ENCODE measurements around the gene SLC7A5.

The SLC7A5 gene

GRCh38 chr16:87848676-87849345 is 20.5 kb downstream of the SLC7A5 start:
- POLR2A ChIA-PET: interaction anchor here (1.0 kb wide), 1 partner anchor 21 kb away, joined by 5 read pairs; the partner anchor contains the start of gene SLC7A5
- no peak overlapping the region for H3K4me3 ChIP-seq (ENCODE audit: low read depth, low read length)
- no peak for TF ChIP-seq CTCF (IDR thresholded peaks at IDR 0.05; ENCODE audit: insufficient read depth, low read length, missing control alignments)
- CTCF ChIA-PET: interaction anchor here (0.7 to 9.1 kb wide), 25 partner anchors 7 to 92 kb away, joined by 3 to 157 read pairs (median 6); partner anchors contain the start of gene SLC7A5
- no peak for DNase-seq (ENCODE audit: low read depth, low spot score)

- H3K4me3 ChIP-seq (ENCODE audit: low read depth, low read length): no peak overlapping the region
- DNase-seq (ENCODE audit: low read depth, low spot score): no peak
- POLR2A ChIA-PET: no interaction called here
- no peak for TF ChIP-seq CTCF (IDR thresholded peaks at IDR 0.05; ENCODE audit: insufficient read depth, low read length, missing control alignments)
- CTCF ChIA-PET: interaction anchor here (0.7 to 9.1 kb wide), 8 partner anchors 9 to 57 kb away, joined by 3 to 157 read pairs (median 10); partner anchors contain the start of gene SLC7A5
Measured at GRCh38 chr16:87847785-87848675, 21.3 kb downstream of the SLC7A5 start.

- no peak overlapping the region for H3K4me3 ChIP-seq (ENCODE audit: low read depth, low read length)
- CTCF ChIA-PET: interaction anchor here (1.2 to 9.1 kb wide), 4 partner anchors 12 to 31 kb away, joined by 3 to 157 read pairs (median 10); no protein-coding TSS in a partner anchor
- DNase-seq (ENCODE audit: low read depth, low spot score): no peak
- POLR2A ChIA-PET: interaction anchor here (1.2 kb wide), 1 partner anchor 19 kb away, joined by 3 read pairs; no protein-coding TSS in a partner anchor
- TF ChIP-seq CTCF (IDR thresholded peaks at IDR 0.05; ENCODE audit: insufficient read depth, low read length, missing control alignments): no peak
Measured at GRCh38 chr16:87847467-87847784, 21.9 kb downstream of the SLC7A5 start.

GRCh38 chr16:87846705-87847466 is 22.4 kb downstream of the SLC7A5 start:
- DNase-seq (ENCODE audit: low read depth, low spot score): no peak
- no peak for TF ChIP-seq CTCF (IDR thresholded peaks at IDR 0.05; ENCODE audit: insufficient read depth, low read length, missing control alignments)
- ChIA-PET CTCF (interaction anchor here (1.2 to 9.1 kb wide), 7 partner anchors 9 to 78 kb away, joined by 3 to 157 read pairs (median 8); no protein-coding TSS in a partner anchor), POLR2A (interaction anchor here (1.2 kb wide), 1 partner anchor 18 kb away, joined by 3 read pairs; no protein-coding TSS in a partner anchor)
- no peak overlapping the region for H3K4me3 ChIP-seq (ENCODE audit: low read depth, low read length)

- no peak for TF ChIP-seq CTCF (IDR thresholded peaks at IDR 0.05; ENCODE audit: insufficient read depth, low read length, missing control alignments)
- ChIA-PET CTCF (interaction anchor here (1.2 to 9.1 kb wide), 6 partner anchors 10 to 77 kb away, joined by 3 to 157 read pairs (median 8); no protein-coding TSS in a partner anchor), POLR2A (interaction anchor here (1.2 kb wide), 1 partner anchor 17 kb away, joined by 3 read pairs; no protein-coding TSS in a partner anchor)
- DNase-seq (ENCODE audit: low read depth, low spot score): no peak
- H3K4me3 ChIP-seq (ENCODE audit: low read depth, low read length): no peak overlapping the region
Measured at GRCh38 chr16:87845807-87846619, 23.3 kb downstream of the SLC7A5 start.

Measured in AG04449 (cell line).